ENCODE results near the gene TBC1D20.
"Not testable (repeated sequence)": the region's sequence is repeated elsewhere in the genome, so short reads cannot be mapped to it uniquely, and the experiment has no call there.

TBC1D20 gene

DNA sequence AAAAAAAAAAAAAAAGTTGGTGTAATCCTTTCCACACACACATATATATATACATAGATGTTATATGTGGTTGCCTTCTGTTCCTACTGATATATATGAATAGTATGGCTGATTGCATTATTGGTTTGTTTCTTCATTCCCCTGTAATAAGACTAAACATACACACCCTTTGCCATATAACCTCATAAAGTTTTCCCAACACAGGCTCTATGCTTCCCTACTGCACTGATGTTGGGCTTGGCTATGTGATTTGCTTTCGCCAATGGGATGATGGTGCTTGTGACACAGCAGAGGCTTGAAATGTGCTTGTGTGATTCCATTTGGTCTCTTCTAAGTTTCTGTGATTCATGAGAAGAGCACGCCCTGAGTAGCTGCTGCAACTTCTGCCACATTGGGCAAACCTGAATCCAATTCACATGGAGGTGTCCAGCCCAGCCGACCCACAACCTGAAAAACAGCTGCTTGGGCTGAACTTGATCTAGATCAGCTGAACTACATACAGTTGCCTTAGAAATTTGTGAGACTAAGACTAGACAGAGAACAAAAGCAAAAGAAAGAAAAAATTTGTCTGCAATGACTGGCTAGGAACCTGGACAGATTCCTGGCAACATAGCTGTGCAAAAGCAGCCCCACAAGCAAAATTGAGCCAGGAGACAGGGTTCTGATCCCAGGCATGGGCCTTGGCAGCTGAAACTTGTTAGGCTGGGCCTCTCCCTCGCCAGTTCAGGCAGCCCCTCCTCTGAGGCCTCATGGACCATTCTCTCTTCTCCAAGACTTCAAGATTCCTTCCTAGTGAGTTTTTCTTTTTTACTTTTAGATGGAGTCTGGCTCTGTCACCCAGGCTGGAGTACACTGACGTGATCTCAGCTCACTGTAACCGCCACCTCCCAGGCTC is 13.4 kb upstream of the TBC1D20 start:
- DNase-seq = no peak

DNA sequence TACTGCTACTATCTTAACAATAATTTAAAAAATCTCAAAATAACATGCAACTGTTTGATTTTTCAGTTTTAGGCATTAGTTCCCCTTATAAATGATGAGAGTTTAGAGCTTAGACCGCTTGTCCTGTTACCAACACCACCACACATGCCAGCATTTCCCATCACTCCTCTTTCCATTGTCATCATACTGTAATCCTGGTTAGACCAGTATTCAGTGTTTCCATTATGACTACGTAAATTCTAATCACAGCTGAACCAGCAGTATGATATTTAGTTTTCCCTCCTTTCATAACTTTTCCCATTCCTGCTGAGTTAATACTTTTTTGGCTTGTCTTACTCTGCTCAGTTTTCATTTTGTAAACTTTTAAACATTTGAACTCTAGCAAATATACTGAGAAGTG is 12.2 kb upstream of the TBC1D20 start:
- DNase-seq = no peak

DNA sequence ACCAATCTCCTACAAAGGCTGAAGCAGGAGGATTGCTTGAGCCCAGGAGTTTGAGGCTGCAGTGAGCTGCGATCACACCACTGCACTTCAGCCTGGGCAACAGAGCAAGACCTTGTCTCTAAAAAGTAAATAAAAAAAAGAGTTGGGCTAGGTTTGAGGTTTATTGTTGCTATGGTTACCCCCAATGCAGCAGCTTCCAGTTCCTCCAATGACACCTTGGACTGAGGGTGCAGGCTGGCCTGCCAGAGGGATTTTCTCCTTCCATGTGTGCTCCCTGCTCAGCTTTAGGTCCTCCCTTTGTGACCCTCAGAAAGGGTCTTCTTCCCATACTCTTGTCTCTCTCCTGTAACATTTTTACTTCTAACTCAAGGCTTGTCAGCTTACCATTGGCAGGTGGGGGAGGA is 10.6 kb upstream of the TBC1D20 start:
- DNase-seq = no peak

DNA sequence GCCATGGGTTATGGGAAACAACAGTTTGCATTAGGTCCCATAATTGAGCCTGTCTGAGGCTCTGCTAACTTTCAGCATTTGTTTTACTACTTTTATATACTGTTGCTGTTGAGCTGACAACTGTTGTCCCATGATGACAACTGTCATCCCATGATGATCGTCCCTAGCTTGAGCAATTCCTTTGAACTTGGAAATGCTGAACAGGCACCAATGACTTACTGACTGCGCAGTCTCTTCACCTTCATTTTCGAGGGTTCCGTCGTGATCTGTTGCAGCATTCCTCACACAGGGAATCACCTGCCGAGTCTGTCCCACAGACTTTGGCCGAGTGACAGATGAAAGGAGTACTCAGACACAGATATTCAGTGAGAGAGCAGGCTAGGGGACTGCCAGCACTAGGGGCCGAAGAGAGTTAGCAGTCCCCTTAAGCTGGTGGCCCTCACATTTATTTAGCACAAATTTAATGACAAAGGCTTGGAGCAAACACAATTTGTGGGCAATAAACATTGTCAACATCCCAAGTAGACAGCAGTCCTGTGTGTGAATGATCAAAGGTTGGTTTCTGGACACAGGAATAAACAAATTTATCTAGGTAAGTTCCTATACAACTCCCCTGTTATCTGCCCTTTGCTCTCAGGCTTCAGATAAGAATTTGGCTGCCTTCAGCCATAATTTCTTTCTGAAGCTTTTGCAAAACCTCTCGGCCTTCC is 10.0 kb upstream of the TBC1D20 start:
- no peak for DNase-seq

DNA sequence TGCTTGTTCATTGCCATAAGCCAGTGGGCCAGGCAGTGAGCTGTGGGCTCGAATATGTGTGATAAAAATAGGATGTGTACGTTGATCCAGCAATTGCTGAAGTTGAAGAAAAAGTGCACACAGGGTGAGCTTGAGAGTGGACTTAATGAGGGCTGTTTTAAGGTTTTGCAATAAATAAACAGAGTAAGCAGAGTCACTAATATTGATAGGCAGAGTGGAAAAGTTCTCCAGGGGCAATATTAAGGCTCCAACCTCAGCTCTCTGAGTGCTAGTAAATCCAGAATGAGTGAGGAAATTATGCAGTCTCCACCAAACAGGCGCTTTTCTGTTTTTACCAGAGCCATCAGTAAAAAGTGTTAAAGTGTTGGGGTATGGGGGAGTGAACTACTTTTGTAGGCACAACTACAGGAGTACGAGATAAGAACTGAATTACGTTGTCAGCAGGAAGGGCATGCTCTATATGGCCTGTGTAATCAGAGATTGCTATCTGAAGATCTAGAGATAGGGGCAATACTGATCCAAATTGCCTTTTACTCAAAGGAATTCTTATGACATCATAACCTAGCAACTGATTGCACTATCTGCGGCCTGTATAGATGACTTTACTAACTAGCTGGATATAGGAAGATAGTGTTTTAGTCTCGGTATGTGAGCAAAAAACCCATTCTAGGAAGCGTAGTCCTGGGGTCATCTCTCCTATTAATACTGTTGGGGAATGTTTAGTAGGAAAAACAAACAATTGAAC is 7.6 kb upstream of the TBC1D20 start:
- no peak for DNase-seq

DNA sequence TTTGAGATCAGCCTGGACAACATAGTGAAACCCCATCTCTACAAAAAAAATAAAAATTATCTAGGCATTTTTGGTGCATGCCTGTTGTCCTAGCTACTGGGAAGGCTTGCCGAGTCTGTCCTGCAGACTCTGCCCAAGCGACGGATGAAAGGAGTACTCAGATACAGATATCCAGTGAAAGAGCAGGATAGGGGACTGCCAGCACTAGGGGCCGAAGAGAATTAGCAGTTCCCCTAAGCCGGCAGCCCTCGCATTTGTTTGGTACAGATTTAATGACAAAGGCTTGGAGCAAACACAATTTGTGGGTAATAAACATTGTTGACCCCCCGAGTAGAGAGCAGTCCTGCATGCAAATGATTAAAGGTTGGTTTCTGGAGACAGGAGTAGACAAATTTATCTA is 5.4 kb upstream of the TBC1D20 start:
- DNase-seq = no peak

DNA sequence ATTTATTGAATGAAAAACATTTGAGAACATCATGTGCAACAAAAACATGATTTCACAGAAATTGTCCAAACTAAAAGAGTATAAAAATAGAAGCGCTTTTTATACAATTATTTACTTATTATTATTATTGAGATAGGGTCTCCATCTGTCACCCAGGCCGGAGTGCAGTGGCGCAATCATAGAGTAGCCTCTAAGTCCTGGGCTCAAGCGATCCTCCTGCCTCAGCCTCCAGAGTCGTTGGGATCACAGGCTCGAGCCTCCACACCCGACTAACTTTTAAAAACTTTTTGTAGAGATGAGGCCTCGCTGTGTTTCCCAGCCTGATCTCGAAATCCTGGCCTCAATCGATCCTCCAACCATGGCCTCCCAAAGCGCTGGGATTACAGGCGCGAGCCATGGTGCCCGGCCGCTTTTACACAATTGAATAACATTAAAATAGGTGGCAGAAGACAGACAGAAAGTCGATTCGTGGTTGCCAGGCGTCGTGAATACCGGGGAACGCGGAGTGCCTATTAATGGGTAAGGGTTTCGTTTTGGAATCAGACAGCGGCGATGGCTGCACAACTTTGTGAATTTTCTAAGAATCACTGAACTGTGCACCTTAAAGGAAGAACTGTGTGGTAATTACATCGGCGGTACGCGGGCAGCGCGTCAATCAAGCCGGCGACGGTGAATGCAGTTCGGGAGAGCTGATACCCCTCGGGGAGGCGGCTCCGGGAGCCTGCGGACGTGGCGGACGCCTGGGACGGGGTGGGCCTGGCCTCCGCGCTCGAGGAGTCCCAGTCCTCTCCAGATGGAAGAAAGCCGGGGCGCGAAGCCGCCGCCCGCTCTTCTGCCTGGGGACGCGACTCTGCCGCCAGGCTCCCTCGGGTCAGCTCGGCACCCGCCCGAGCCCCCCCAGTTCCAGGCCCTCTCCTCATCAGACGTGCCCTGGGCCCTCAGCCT is 807 bp downstream of the TBC1D20 start:
- peak; percentile 62 for DNase-seq

DNA sequence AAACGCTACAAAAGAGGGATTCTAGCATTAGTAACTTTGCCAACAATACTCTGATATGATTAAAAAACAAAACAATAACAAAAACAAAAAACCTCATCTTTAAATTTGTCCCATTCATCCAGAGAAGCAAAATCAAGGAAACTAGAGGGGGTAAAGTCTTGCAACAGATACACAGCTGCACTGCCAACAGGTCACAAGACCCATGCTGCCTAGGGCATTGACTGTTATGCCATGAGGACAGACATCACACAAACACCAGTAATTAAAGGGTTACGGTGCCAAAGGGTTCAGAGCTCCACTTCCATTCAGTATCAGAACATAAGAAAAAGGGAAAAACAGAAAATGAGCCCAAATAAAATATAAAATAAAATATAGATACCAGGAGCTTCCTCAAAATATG is 1.6 kb downstream of the TBC1D20 start:
- peak; percentile 9 for DNase-seq

DNA sequence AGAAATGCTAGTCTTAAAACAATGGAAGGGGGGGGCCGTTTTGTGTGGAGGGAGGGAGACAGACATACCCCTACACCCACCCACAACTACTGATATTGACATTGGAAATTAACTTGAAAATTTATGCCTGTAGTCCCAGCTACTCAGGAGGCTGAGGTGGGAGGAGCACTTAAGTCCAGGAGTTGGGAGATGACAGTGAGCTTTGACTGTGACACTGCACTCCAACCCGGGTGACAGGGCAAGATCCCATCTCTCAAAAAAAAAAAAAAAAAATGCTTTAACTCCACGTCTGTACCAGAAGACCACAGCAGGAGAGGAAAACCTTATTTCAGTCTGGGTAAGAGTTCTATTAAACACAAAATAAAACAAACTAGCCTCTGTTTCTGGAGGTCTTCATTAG is 2.2 kb downstream of the TBC1D20 start:
- DNase-seq = no peak

DNA sequence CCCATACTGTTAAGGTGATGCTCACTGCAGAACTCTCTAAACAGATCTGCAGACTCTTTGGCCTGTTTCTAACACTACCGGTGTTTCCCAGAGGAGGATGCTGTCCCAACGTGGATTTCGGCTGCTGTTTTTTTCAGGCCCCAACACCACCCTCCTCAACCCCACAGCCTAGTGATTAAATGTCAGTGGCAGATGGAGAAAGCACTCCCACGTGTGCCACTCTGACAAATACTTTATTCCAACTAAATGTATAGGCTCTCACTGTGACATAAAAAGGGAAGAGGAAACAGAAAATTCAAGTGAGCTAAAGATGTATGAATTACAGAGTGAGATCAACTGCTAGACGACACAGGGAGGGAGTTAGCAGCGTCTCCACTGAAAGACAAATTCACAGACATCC is 3.6 kb downstream of the TBC1D20 start:
- DNase-seq = no peak

DNA sequence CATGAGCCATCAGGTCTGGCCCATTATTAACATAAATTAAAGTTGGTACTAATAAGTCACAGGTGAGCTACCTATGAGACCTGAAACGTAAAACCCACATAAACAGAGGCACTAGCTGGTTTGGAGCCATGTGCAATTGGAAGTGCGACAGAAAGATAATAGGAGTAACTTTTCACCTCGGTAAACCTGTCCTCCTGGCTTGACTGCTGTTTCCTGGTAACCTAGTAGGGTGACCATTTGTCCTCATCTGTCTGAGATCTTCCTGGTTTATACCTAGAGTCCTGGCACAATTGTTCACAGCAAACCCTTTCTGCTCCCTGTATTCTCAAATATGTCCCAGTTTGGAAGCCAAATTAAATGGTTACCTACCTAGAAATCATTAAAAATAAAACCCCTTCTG is 7.4 kb downstream of the TBC1D20 start:
- DNase-seq = no peak

DNA sequence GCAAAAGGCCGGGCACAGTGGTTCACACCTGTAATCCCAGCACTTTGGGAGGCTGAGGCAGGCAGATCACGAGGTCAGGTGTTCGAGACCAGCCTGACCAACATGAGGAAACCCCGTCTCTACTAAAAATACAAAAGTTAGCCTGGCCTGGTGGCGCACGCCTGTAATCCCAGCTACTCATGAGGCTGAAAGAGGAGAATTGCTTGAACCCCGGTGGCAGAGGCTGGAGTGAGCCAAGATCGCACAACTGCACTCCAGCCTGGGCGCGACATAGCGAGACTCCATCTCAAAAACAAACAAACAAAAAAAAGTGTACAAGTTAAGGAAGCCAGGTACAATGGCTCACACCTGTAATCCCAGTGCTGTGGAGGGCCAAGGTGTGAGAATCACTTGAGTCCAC is 10.3 kb downstream of the TBC1D20 start:
- DNase-seq = not testable (repeated sequence)

DNA sequence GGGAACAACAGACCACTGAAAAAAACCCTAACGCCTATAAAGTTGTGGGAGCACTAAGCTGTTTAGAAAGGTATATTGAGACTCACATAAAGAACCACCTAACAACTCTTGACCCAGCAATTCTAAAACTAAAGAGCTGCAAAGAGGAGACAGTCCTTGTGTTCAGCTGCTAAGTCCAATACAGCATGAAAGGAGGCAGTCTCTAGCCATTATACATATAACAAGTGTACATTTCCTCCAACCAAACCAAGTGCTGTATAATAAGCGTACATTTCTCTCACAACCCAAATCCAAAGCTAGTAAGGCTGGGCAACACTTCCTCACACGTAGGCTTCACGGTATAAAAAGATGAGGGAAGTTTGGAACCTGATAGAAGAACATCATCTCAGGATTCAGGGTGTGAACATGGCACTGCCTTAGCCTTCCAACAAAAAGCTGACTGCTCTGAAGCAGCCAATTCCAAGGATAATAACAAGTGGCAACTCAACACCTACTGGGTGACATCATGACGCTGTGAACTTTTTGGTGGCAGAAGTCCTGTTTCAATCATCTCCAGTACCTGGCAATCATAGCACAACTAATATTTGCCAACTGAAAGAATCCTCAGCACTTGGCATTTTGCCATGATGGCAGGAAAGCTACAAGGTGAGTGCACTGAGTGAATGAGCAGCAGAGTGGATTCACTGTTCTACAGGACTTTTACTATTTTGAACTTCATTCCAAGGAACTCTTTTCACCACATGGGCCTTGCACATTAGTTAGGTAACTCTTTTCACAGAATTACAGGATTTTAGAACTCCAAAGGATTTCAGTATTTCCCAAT is 16.6 kb downstream of the TBC1D20 start:
- no peak for DNase-seq

DNA sequence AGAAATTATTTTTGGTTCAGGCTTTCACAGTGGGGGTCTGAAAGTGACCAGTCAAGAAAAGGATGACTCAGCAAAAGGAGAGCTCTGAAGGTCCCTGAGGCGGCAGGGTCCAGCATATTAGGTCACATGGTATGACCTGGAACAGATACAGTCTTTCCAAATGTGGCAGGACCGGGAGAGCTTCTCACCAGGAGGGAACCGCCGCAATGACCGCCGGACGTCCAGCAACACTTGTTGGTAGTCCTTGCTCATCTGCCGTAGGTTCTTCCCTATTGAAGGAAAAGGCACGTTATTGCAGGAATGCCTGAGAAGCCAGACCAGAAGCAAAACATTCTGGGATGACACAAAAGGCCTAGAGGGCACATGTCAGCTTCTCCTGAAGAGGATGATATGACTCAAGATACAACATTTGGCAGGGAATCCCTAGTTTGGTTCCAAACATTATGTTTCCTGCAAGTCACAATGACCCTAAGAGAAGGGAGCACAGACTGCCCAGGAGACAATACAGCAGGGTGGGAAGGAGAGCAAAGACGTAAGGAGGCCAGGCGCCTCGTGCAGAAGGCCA is 17.4 kb downstream of the TBC1D20 start:
- DNase-seq = no peak

DNA sequence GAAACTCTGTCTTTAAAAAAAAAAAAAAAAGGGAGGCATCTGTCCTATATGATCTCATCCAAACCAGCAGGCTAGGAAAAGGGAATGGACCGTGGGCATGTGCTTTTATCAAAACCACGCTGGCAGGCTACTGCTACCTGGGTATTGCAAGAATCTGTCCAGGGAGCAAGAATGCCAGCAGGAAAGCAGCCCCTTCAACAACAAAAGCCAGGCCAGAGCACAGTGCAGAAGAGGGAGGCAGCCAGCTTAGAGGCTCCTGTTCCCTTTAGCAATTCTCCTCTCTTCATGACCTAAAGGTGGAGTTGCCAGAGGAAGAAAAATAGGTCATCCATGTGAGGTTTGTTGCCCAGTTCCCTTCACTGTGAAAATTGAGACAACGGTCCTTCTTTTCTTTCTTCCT is 18.2 kb downstream of the TBC1D20 start:
- no peak for DNase-seq

DNA sequence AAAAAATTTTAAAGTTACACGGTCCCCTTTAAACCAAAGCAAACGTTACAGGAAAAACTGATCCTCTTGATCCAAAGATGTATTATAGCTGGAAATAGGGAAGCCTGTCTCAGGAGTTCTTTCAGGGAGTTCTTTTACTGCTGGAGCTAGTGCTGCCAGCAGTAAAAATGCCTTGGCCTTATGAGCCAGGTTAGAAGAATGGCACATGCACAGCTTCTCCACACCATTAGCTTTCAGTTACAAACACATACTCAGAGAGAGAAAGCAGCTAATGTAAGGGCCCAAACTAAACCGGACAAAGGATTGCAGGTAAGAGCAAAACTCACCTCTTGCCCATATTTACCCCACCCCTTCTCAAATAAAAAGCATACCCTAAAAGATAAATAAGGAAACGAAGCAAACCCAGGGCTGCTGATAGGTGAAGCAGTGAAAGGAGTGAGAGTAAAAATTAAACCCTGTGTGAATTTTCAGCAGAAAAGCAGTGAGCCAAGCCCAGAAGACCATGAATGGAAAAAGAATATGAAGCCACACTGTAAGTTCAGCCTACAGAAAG is 19.0 kb downstream of the TBC1D20 start:
- DNase-seq = no peak

DNA sequence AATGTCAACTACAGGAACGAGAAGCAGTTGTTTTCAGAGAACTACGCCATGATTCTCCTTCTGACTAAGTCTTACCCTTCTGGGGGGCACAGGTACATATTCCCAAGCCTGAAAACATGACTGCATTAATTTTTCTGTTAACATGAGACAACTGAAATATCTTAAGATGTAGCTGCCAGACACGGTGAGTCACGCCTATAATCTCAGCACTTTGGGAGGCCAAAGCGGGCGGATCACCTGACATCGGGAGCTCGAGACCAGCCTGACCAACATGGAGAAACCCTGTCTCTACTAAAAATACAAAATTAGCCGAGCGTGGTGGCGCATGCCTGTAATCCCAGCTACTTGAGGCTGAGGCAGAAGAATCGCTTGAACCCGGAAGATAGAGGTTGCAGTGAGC is 21.7 kb downstream of the TBC1D20 start:
- no peak for DNase-seq

DNA sequence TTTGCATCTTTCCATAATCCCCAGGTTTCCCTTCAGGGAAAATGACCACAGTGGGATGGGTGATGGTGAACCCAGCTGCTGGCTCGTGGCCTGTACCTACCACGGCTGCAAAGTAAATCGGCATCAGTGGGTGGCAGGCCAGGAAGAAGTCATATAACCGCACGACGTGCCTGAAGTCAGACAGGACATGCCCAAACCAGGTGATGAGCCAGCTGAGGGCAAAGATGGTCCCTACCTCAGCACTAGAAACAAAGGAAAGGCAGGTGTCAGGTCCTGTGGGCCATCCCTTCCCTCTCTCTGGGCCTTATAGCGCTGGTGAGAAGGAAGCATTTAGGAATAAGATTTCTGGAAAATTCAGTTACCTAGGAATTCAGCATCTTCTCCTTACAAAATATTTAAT is 22.2 kb downstream of the TBC1D20 start:
- DNase-seq = no peak

DNA sequence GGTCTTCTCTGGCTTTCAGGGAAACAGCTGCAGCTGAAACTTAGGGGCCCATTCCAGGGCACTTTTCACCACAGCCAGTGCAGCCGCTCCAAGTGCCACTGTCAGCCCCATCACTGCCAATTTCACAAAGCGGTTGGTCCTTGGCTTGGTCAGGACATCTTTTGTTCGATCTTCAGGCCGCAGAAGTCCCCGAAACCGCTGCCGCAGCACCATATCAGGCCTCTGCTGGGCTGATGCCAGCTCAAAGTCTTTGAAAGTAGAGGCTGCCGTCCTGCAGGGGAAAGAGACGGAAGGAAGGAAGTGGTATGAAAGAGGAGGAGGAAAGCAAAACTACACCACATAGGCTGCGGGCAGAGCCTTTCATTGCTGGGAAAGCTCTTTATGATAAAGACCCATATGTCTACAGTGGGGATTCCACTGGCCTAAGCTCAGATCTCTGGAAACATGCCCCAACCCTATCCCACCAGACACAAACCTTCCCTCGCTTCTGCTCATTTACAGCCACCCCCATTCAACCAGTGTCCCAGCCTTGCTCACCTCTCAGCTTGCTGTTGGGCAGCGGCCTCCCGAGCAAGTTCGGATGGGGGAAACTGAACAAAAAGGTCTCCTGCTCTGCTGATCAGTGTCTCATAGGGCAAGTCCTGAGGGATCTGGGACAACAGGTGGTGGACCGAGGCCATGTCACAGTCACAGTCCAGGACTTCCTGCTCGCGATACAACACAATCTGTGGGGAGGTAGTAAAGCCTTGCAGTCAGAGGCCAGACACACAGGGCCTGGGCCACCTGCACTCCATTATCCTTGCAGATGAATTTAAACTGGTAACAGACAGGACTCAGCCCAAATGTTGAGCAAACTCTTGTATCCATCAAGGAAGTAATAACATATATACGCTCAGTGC is 23.5 kb downstream of the TBC1D20 start:
- peak; percentile 84 for DNase-seq
